Occipital lobe (tissue), 2 donors: ENCODE data around the gene ZNF256. TPM values are rescaled to one million over a fixed set of nuclear protein-coding genes. Genes with fewer than 3 reads are reported as not detected.
A peak's percentile ranks its signal among the peaks of the same experiment; 100 is the strongest.

Experiments used
- DNase-seq: peaks from one replicate; lab custom pipeline; 2025; lab: John Stamatoyannopoulos, UW
- total RNA-seq: library from RNA; depleted of rRNA; stranded (reverse); fragments of >200 nt; gene quantifications from one replicate; pipeline ENCODE4 v1.2.3, GENCODE V29; 2014

ZNF256 gene
- 15.6 TPM for total RNA-seq

DNA sequence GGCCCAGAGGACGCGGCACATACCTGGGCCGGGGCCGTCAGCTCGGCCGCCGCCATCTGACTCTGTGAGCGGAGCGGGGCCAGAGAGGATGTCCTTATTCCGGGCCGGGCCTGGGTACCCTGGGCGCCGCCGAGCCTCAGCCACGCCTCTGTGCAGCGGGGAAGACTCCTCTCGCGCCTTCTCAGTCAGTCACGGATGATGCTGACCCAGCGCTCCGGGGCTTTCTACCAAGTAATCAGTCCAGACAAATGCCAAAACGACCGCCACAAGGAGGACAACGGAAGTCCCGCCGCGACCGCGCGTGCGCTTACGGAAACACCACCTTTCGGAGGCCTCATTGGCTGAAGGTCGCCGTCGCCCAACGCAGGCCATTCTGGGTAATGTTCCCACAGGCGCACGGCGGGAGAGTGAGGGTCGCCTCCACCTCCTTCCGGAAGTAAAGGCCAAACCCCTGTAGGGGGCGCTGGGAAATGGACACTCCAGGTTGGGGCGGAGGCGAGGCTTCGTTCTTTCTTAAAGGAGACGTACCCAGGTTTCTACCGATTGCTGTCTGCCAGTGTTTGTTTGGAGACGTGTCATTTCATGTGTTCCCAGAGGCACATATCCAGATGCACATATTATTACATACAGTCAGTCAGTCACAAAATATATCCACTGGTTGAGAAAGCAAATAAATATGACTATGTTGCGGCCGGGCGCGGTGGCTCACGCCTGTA, at the start of gene ZNF256:
TSS of gene ZNF256 (minus strand) at position 288 of the 716 bp plus-strand sequence. CDS start at position 56, 232 bp downstream.
- peak; percentile 95 for DNase-seq

- no peak for DNase-seq
Measured at GRCh38 chr19:57992841-57993240, 45.3 kb upstream of the ZNF256 start.

- no peak for DNase-seq
Measured at GRCh38 chr19:57978586-57979289, 31.2 kb upstream of the ZNF256 start.

DNA sequence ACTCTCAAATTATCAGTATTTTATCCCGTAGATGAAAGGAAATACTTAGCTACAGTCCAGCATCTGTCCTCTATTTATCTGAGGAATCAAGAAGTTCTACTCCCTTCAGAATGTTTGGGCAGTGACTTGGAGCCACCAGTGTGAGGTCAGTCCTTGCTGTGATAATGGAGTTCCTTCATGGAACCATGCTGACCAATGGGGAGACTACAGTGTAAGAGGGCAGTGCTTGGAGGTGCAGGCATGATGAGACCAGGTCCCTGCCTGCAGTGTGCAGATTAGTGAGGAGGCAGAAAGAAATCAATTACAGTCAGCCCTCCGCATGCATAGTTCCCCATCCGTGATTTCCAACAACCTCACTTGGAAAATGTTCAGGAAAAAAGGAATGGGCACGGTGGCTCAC, 26.9 kb upstream of the ZNF256 start, which contains the start of gene C19orf18:
TSS of gene C19orf18 (minus strand) at position 101 of the 400 bp plus-strand sequence. CDS start 102 bp downstream, outside the sequence.
- no peak for DNase-seq

DNA sequence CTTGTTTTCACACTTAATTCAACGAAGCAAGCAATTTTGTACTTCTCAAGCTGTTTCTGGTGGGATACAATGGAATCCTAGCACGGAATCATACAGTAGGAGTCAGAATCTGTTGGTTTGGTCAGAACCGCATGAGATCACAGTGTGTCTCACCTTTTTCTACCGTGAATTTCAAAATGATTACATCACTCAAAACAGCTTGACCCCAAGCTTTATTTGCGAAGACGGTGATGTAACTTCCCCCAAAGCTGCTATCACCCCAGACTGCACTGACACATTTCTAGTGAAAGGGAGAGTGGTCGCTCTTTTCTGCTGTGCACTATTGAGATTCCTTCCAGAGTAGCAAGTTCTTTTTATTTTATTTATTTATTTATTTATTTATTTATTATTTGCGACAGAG, 17.3 kb upstream of the ZNF256 start:
- no peak for DNase-seq

DNA sequence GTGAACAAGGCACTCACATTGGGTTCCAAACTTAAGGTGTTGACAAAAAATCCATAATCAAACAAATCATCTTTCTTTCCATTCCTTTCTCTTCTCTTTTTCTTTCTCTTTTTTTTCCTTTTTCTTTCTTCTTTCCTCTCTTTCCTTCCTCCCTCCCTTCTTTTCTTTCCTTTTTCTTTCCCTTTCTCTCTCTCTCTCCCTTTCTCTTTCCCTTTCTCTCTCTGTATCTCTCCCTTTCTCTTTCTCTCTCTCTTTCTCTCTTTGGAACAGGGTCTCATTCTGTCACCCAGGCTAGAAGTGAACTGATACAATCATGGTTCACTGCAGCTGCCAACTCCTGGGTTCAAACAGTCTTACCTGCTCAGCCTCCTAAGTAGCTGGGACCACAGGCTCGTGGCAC, 14.3 kb upstream of the ZNF256 start:
- DNase-seq = no peak

GRCh38 chr19:57954996-57955395, 7.5 kb upstream of the ZNF256 start:
- DNase-seq = no peak

DNA sequence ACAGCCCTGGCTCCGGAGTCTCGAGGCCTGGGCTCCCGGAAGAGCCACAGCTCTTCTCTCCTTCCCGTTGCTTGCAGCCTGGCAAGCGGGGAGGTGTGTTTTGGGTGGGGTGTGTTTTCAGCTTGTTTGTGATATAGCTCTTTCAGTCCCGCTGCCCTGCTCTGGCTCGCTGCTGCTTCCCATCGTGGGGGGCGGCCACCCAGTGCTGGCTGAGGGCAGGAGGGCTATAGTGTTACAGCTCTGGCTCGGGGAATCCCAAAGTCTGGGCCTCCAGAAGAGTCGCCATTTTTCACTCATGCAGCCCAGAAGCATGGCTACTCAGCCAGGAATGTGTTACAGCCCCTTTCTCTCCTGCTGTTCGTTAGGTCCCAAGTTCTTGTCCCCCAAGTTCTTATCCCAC, 2.2 kb upstream of the ZNF256 start:
- DNase-seq = no peak

- no peak for DNase-seq
Measured at GRCh38 chr19:57949296-57949695, 1.8 kb upstream of the ZNF256 start.

DNA sequence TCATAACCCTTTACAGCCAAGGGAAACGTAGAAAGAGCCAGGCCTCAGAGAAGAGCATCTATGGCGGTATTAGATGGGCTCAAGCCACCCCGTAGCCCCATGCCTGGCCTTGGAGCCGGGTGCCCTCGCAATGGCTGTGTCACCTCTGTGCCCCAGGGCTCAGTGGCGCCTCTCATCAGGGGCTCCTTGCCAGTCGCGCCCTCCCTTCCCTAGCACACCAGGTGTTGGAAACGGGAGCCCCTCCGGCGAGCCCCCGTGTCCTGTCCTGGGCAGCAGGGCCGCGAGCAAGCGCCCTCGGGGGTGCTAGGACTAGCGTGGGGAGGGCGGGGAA, 453 bp downstream of the ZNF256 start:
- peak; percentile 15 for DNase-seq

- DNase-seq = no peak
Measured at GRCh38 chr19:57946316-57946715, 1.2 kb downstream of the ZNF256 start.

DNA sequence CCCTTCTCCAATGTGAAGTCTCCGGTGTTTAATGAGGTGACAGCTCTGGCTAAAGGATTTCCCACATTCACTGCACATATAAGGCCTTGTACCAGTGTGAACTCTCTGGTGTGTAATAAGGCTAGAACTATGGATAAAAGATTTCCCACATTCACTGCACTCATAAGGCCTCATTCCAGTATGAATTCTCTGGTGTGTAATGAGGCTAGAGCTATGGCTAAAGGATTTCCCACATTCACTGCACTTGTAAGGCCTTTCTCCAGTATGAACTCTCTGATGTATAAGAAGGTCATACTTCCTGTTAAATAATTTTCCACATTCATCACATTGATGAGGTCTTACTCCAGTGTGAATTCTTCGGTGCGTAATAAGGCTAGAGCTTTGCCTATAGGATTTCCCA, 5.9 kb downstream of the ZNF256 start:
- DNase-seq = no peak

GRCh38 chr19:57935731-57936130, 11.8 kb downstream of the ZNF256 start:
- no peak for DNase-seq

GRCh38 chr19:57934820-57935665, 12.5 kb downstream of the ZNF256 start, which contains the start of gene ZNF418:
Gene ZNF418 (minus strand): TSS chr19:57935402. CDS start chr19:57933822, 1,580 bp downstream.
- DNase-seq = peak; percentile 72

- no peak for DNase-seq
Measured at GRCh38 chr19:57927587-57927986, 19.9 kb downstream of the ZNF256 start.

GRCh38 chr19:57916168-57916995, 31.1 kb downstream of the ZNF256 start, which contains the start of gene ZNF417:
Gene ZNF417 (minus strand): TSS chr19:57916592. CDS start chr19:57916411, 181 bp downstream.
- peak; percentile 80 for DNase-seq

DNA sequence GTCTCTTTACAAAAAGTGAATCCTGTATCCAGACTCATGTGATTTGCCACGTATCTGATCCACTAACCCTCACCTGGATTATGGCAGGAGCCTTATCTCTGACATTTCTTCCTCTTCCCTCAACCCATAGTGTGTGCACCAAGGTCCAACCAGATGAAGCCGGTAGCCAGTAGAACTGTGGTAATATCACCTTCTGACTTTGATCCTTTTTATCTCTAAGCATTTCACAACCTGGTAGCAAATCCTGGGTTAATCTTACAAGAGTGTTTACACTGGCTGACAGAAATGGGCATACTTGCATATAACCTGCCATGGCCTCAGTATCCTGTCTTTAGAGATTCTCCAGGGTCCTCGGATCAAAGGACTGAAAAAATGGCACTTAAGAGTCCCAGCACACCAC, 33.0 kb downstream of the ZNF256 start:
- DNase-seq = no peak

- DNase-seq = no peak
Measured at GRCh38 chr19:57907394-57907793, 40.1 kb downstream of the ZNF256 start.

- no peak for DNase-seq
Measured at GRCh38 chr19:57905258-57905657, 42.2 kb downstream of the ZNF256 start.

DNA sequence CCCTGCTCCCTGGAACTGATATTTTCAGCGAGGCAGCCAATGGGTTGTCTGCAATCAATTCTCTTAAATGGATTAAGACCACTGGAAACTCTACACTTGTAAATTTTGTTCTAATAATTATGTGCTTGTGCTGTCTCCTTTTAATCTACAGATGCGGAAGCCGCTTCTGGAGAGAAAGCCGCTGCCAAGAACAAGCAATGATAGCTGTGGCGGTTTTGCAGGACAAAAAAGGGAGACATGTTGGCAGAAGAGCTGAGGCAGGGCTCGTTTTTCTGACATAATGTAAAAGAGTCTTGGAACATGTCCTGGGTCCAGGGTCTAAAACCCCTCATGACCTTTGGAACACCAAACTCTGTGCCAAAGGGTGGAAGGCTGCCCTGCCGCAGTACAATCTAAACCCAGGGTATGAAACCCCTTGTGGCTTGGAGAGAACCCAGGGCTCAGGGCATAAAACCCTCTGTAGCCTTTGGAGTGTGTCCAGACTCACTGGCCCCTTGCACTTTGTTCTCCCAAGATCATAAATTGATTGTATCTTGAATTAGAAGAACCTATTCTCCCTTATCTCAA, 43.8 kb downstream of the ZNF256 start:
- DNase-seq = no peak

GRCh38 chr19:57900311-57900710, 47.2 kb downstream of the ZNF256 start:
- DNase-seq = no peak
